Mesendoderm (in vitro differentiated cells): ENCODE measurements around the gene ZNF587B.
A peak's percentile ranks its signal among the peaks of the same experiment; 100 is the strongest.
"Not testable (repeated sequence)": the region's sequence is repeated elsewhere in the genome, so short reads cannot be mapped to it uniquely, and the experiment has no call there.

Experiments
- DNase-seq: peaks from one replicate; pipeline ENCODE4 v3.0.0; 2013
- H2AK5ac ChIP-seq: 2 replicates; pipeline ENCODE4 v1.6.1; 2013; ENCODE audit warnings: low read length, inconsistent platforms
- H2BK120ac ChIP-seq: 2 replicates; pipeline ENCODE4 v1.6.1; 2013; ENCODE audit warnings: low read depth, mild to moderate bottlenecking, low read length, moderate library complexity, mixed read lengths
- H2BK15ac ChIP-seq: replicated peaks from 2 replicates; pipeline ENCODE4 v1.6.1; 2013; ENCODE audit warnings: low read depth, mild to moderate bottlenecking, moderate library complexity
- H2BK5ac ChIP-seq: 2 replicates; pipeline ENCODE4 v1.6.1; 2013; ENCODE audit warnings: low read length, inconsistent platforms
- H3K18ac ChIP-seq: 2 replicates; pipeline ENCODE4 v1.6.1; 2013; ENCODE audit warnings: mild to moderate bottlenecking, low read length, mixed read lengths
- H3K23ac ChIP-seq: one replicate; pipeline ENCODE4 v1.6.1; 2013; ENCODE audit warnings: low read length
- H3K27ac ChIP-seq: 2 replicates; pipeline ENCODE4 v1.5.1; 2013; ENCODE audit warnings: low read depth, mild to moderate bottlenecking, inconsistent platforms, low read length, moderate library complexity
- H3K27me3 ChIP-seq: 2 replicates; pipeline ENCODE4 v1.6.1; 2013; ENCODE audit warnings: low read length, control low read depth, mild to moderate bottlenecking, inconsistent platforms; ENCODE audit not compliant: insufficient read depth, poor library complexity
- H3K36me3 ChIP-seq: 2 replicates; pipeline ENCODE4 v1.6.1; 2013; ENCODE audit warnings: low read length, inconsistent platforms; ENCODE audit not compliant: control insufficient read depth, insufficient read depth
- H3K4ac ChIP-seq: one replicate; pipeline ENCODE4 v1.6.1; 2013; ENCODE audit warnings: low read depth, mild to moderate bottlenecking, low read length, moderate library complexity
- H3K4me1 ChIP-seq: 2 replicates; pipeline ENCODE4 v1.6.1; 2013; ENCODE audit warnings: low read depth, low read length, inconsistent platforms; ENCODE audit not compliant: control insufficient read depth
- H3K4me2 ChIP-seq: 2 replicates; pipeline ENCODE4 v1.6.1; 2013; ENCODE audit warnings: low read length
- H3K4me3 ChIP-seq: 2 replicates; pipeline ENCODE4 v1.5.1; 2013; ENCODE audit warnings: mild to moderate bottlenecking, low read length
- H3K56ac ChIP-seq: one replicate; pipeline ENCODE4 v1.6.1; 2013; ENCODE audit warnings: low read length
- H3K79me1 ChIP-seq: 2 replicates; pipeline ENCODE4 v1.6.1; 2013; ENCODE audit warnings: low read length, inconsistent platforms
- H3K79me2 ChIP-seq: 2 replicates; pipeline ENCODE4 v1.6.1; 2013; ENCODE audit warnings: mild to moderate bottlenecking, low read length; ENCODE audit not compliant: control insufficient read depth, insufficient read depth
- H3K9ac ChIP-seq: 2 replicates; pipeline ENCODE4 v1.6.1; 2013; ENCODE audit warnings: low read length, inconsistent platforms
- H4K5ac ChIP-seq: one replicate; pipeline ENCODE4 v1.6.1; 2013; ENCODE audit warnings: low read length
- H4K8ac ChIP-seq: one replicate; pipeline ENCODE4 v1.6.1; 2013; ENCODE audit warnings: low read depth, mild to moderate bottlenecking, control low read depth, low read length, moderate library complexity
- WGBS: extraction: QIAGEN DNeasy Blood & Tissue Kit; methylation state at CpG from one replicate; pipeline ENCODE4 v1.1.7; 2013; ENCODE audit warnings: low lambda C conversion rate, missing lambda C conversion rate; ENCODE audit not compliant: insufficient coverage; ENCODE audit errors: extremely low coverage; 5-methylcytosine and 5-hydroxymethylcytosine counted together

ZNF587B gene

GRCh38 chr19:57862351-57862750 is 32.3 kb downstream of the ZNF587B start:
- H4K8ac ChIP-seq, H2BK15ac ChIP-seq, H2BK120ac ChIP-seq, H2BK5ac ChIP-seq, H4K5ac ChIP-seq, H3K4me2 ChIP-seq, H3K23ac ChIP-seq, H3K79me2 ChIP-seq, H3K4me3 ChIP-seq, H3K79me1 ChIP-seq, H3K56ac ChIP-seq, H3K9ac ChIP-seq, H2AK5ac ChIP-seq, DNase-seq, H3K4ac ChIP-seq, H3K18ac ChIP-seq, H3K27me3 ChIP-seq, H3K4me1 ChIP-seq, H3K27ac ChIP-seq: not testable (repeated sequence)
- WGBS = no CpG with 5 or more reads among the region's 3 CpGs
- peaks cover 13% of the 10 kb centered on the region for H3K36me3 ChIP-seq

DNA sequence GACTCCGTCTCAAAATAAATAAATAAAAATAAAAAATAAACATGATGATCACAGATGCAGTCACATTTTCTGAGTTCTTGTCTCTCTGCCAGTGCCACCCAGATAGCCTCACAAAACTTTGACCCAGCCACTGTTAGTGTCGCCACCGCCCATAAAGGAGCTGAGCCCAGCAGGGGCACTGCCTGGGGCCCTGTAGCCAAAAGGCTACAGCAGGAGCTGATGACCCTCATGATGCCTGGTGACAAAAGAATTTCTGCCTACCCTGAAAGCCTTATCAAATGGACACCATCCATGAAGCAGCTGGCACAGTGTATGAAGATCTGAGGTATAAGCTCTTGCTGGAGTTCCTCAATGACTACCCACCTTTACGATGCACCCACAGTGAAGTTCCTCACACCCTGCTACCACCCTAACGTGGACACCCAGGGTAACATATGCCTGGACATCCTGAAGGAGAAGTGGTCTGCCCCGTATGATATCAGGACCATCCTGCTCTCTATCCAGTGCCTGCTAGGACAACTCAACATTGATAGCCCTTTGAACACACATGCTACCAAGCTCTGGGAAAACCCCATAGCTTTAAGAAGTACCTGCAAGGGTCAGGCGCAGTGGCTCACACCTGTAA is 37.9 kb downstream of the ZNF587B start:
- Histone ChIP-seq H3K79me1 (peaks cover 6% of the 10 kb centered on the region), H2BK15ac (no peak overlapping the region), H3K36me3 (peaks cover 4% of the 10 kb centered on the region), H3K79me2 (peaks cover 8% of the 10 kb centered on the region), H4K5ac (no peak overlapping the region), H2BK120ac (no peak overlapping the region), H3K18ac (no peak overlapping the region), H3K4me2 (no peak overlapping the region), H4K8ac (no peak overlapping the region), H3K9ac (no peak overlapping the region), H3K4me3 (no peak overlapping the region), H2BK5ac (no peak overlapping the region), H3K4ac (no peak overlapping the region), H3K56ac (no peak overlapping the region), H3K27me3 (no peaks in the 10 kb centered on the region), H3K23ac (no peak overlapping the region), H2AK5ac (no peak overlapping the region), H3K27ac (no peak overlapping the region), H3K4me1 (no peaks in the 10 kb centered on the region)
- no peak for DNase-seq
- WGBS = no CpG with 5 or more reads among the region's 7 CpGs

- H3K4me2 ChIP-seq, H3K27ac ChIP-seq, H3K4me1 ChIP-seq, H2AK5ac ChIP-seq, H2BK120ac ChIP-seq, H3K4ac ChIP-seq, H2BK15ac ChIP-seq, H3K4me3 ChIP-seq, H3K23ac ChIP-seq, H3K79me2 ChIP-seq, DNase-seq, H3K27me3 ChIP-seq, H3K36me3 ChIP-seq, H3K9ac ChIP-seq, H3K56ac ChIP-seq, H2BK5ac ChIP-seq, H3K18ac ChIP-seq, H4K8ac ChIP-seq, H4K5ac ChIP-seq, H3K79me1 ChIP-seq: not testable (repeated sequence)
- no CpG with 5 or more reads among the region's 6 CpGs for WGBS
These were observed 39.6 kb downstream of the ZNF587B start for GRCh38 chr19:57869655-57870054.

- no peak overlapping the region for H3K4ac ChIP-seq
- H3K27ac ChIP-seq = no peak overlapping the region
- no peak overlapping the region for H3K9ac ChIP-seq
- peaks cover 8% of the 10 kb centered on the region for H3K79me2 ChIP-seq
- no peak overlapping the region for H2BK15ac ChIP-seq
- no peak overlapping the region for H3K56ac ChIP-seq
- no peaks in the 10 kb centered on the region for H3K4me1 ChIP-seq
- no peak overlapping the region for H3K4me3 ChIP-seq
- H3K4me2 ChIP-seq = no peak overlapping the region
- H2BK5ac ChIP-seq = no peak overlapping the region
- no peak overlapping the region for H2BK120ac ChIP-seq
- no peak overlapping the region for H4K5ac ChIP-seq
- WGBS = no CpG with 5 or more reads among the region's 2 CpGs
- peaks cover 9% of the 10 kb centered on the region for H3K36me3 ChIP-seq
- H3K27me3 ChIP-seq = no peaks in the 10 kb centered on the region
- no peak overlapping the region for H3K23ac ChIP-seq
- H4K8ac ChIP-seq = no peak overlapping the region
- H3K79me1 ChIP-seq = peaks cover 6% of the 10 kb centered on the region
- H2AK5ac ChIP-seq = no peak overlapping the region
- DNase-seq = no peak
- H3K18ac ChIP-seq = no peak overlapping the region
These were observed 40.1 kb downstream of the ZNF587B start for GRCh38 chr19:57870225-57870624.

- no peak overlapping the region for H4K8ac ChIP-seq
- H3K9ac ChIP-seq = no peak overlapping the region
- H3K4ac ChIP-seq = no peak overlapping the region
- no peak overlapping the region for H3K4me3 ChIP-seq
- H3K79me1 ChIP-seq = peaks cover 11% of the 10 kb centered on the region
- H3K27ac ChIP-seq = no peak overlapping the region
- H2BK15ac ChIP-seq = no peak overlapping the region
- no peaks in the 10 kb centered on the region for H3K27me3 ChIP-seq
- H3K36me3 ChIP-seq = peaks cover 10% of the 10 kb centered on the region
- no peak overlapping the region for H4K5ac ChIP-seq
- DNase-seq = peak; percentile 34
- no peak overlapping the region for H3K56ac ChIP-seq
- H3K4me2 ChIP-seq = no peak overlapping the region
- no peak overlapping the region for H2BK5ac ChIP-seq
- no peak overlapping the region for H3K18ac ChIP-seq
- no peaks in the 10 kb centered on the region for H3K4me1 ChIP-seq
- H2AK5ac ChIP-seq = no peak overlapping the region
- no peak overlapping the region for H2BK120ac ChIP-seq
- H3K79me2 ChIP-seq = peaks cover 17% of the 10 kb centered on the region
- H3K23ac ChIP-seq = no peak overlapping the region
These were observed 42.4 kb downstream of the ZNF587B start for GRCh38 chr19:57872450-57872849.
